Lower lobe of right lung (tissue), 2 donors: ENCODE data around the gene PRKD2. TPM values are rescaled to one million over a fixed set of nuclear protein-coding genes. Genes with fewer than 3 reads are reported as not detected.

Experiments used
- ATAC-seq, 2 donors: fragments of 200-7000 bp; cut with Tn5 transposase; one replicate each; pipeline ENCODE4 v1.9.1; 2020 to 2022; ENCODE audit warnings: mild to moderate bottlenecking in 2 of 2, moderate library complexity in 2 of 2
- DNase-seq: peaks from one replicate; pipeline ENCODE4 v3.0.0-alpha.2; 2020
- H3K27ac ChIP-seq: fragments of 200-600 bp; one replicate; pipeline ENCODE4 v1.8.0; 2022
- H3K27me3 ChIP-seq: fragments of 200-600 bp; one replicate; pipeline ENCODE4 v1.8.0; 2022; ENCODE audit warnings: low read depth
- H3K36me3 ChIP-seq: fragments of 200-600 bp; one replicate; pipeline ENCODE4 v1.8.0; 2022; ENCODE audit warnings: mild to moderate bottlenecking
- H3K4me1 ChIP-seq: fragments of 200-600 bp; one replicate; pipeline ENCODE4 v1.8.0; 2022
- H3K4me3 ChIP-seq: fragments of 200-600 bp; one replicate; pipeline ENCODE4 v1.8.0; 2022; ENCODE audit warnings: mild to moderate bottlenecking
- H3K9me3 ChIP-seq: fragments of 200-600 bp; one replicate; pipeline ENCODE4 v1.8.0; 2022
- intact Hi-C: fragments of 100-400 bp; cut with DNase I; formaldehyde crosslinking; loops from one replicate; pipeline ENCODE4 v1.11.0; 2022
- total RNA-seq: library from RNA; stranded (reverse); fragmentation: NEBNext Ultra II Directional; extraction: Animal tissue kit (Norgen Biotek cat#: 25700); gene quantifications from one replicate; pipeline ENCODE4 v1.2.1, GENCODE V29; 2021
- TF ChIP-seq, protein P1 (sequence below): fragments of 200-600 bp; IDR thresholded peaks from one replicate; pipeline ENCODE4 v1.8.0; 2022; ENCODE audit warnings: antibody characterized with exemption, mild to moderate bottlenecking
- donor health status: DM: no; HTN: yes; CAD: no; lungs with severe emphysema.

Gene PRKD2
- total RNA-seq, 1 donor from 2014 or later = 45.0 TPM

DNA sequence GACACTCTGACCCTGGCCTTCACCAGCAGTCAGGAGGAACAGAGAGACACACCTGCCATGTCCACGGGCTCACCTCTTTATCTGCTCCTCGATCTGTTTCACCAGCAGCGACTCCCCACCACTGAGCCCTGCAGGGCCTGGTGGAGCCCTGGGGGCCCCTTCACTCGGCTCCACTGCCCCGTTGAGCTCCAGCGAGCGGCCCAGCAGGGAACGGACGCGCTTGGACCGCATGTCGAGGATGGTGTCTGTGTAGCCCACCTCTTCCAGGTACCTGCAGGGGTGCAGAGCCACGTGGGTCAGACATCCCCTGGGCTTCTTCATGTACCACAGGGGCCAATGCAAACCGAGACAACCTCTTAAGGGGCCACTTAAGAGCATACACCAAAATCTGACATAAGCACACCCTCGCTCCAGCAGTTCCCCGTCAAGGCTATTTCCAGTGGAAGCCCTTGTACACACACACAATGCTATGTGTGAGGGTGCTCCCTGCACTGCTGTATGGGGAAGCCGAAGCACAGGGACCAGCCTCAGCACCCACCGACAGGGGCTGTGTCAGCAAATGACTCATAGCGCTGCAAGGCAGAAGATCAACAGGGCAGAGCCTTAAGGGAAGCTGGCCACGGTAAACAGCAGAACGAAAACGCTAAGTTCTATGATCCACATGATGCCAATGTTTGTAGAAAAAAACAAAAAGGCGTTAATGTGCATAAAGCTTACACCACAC, 16.2 kb upstream of the PRKD2 start:
- Histone ChIP-seq H3K27ac (peak overlapping the region; percentile 74), H3K4me3 (no peak overlapping the region), H3K36me3 (peaks cover 100% of the 10 kb centered on the region), H3K27me3 (no peaks in the 10 kb centered on the region), H3K4me1 (peaks cover 68% of the 10 kb centered on the region), H3K9me3 (no peaks in the 10 kb centered on the region)
- intact Hi-C loops = no loop called here
- TF ChIP-seq, protein P1, sequence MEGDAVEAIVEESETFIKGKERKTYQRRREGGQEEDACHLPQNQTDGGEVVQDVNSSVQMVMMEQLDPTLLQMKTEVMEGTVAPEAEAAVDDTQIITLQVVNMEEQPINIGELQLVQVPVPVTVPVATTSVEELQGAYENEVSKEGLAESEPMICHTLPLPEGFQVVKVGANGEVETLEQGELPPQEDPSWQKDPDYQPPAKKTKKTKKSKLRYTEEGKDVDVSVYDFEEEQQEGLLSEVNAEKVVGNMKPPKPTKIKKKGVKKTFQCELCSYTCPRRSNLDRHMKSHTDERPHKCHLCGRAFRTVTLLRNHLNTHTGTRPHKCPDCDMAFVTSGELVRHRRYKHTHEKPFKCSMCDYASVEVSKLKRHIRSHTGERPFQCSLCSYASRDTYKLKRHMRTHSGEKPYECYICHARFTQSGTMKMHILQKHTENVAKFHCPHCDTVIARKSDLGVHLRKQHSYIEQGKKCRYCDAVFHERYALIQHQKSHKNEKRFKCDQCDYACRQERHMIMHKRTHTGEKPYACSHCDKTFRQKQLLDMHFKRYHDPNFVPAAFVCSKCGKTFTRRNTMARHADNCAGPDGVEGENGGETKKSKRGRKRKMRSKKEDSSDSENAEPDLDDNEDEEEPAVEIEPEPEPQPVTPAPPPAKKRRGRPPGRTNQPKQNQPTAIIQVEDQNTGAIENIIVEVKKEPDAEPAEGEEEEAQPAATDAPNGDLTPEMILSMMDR = no peak
- ATAC-seq (peak; percentile 46 to 72), DNase-seq (peak; percentile 79)

DNA sequence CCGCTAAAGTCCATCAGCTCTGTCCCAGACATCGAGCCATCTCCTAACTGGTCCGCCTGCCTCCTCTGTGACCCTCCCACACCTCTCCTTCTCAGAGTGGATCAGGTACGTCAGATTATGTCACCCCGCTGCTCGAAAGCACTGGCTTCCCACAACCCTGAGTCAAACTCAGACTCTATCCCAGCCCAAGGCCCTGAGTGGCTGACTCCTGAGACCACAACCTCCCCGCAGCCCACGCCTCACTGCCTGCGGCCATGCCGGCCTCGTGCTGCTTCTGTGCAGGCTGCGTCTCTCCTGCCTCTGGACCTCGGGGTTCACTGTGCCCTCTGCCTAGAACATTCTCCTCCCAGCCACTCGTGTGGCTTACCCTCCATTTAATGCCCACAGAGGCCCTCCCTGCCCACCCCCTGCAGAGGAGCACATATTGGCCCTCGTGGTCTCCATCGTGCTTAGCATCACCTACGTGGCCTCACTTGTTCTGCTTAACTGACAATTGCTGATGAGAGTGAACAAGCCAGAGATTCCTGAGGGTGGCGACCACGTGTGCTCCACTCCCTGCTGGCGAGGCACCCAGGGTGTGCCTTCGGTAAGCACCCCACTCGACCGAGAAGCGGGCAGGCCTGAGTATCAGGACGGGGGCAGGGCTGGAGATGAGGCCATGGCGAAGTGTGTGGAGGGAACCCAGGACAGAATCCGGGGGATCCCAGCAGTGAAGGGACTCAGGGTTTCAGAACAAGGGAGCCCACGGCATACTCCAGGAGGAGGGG, 15.4 kb upstream of the PRKD2 start:
- H3K27me3 ChIP-seq = no peaks in the 10 kb centered on the region
- intact Hi-C loops = no loop called here
- H3K4me1 ChIP-seq = peaks cover 67% of the 10 kb centered on the region
- ATAC-seq (peak; percentile 28 to 31), DNase-seq (no peak)
- no peaks in the 10 kb centered on the region for H3K9me3 ChIP-seq
- peaks cover 100% of the 10 kb centered on the region for H3K36me3 ChIP-seq
- no peak overlapping the region for H3K4me3 ChIP-seq
- peak overlapping the region; percentile 74 for H3K27ac ChIP-seq
- TF ChIP-seq, protein P1 = no peak

DNA sequence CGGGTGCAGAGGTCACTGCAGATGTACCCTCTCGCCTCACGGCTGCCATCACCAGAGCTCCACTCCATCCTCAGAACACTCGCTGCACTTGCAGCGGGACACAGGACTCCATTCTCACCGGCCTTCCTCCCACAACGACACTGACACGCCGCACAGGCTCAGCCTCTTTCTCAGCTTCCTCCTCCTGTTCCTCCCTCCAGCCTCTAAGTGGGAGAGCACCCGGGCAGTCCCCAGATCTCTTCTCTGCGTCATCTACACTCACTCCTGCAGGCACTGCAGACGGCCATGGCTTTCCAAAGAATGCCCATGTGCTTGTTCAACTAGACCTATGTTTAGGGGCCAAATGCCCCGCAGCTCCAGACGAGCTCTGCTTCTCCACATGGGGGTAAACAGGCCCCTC, 14.7 kb upstream of the PRKD2 start:
- H3K9me3 ChIP-seq = no peaks in the 10 kb centered on the region
- TF ChIP-seq, protein P1 = no peak
- ATAC-seq = peak in 1 of 2 donors; percentile 32
- peak overlapping the region; percentile 21 for H3K27ac ChIP-seq
- intact Hi-C loops = no loop called here
- peaks cover 60% of the 10 kb centered on the region for H3K4me1 ChIP-seq
- no peaks in the 10 kb centered on the region for H3K27me3 ChIP-seq
- H3K4me3 ChIP-seq = no peak overlapping the region
- peaks cover 100% of the 10 kb centered on the region for H3K36me3 ChIP-seq
- DNase-seq = no peak

DNA sequence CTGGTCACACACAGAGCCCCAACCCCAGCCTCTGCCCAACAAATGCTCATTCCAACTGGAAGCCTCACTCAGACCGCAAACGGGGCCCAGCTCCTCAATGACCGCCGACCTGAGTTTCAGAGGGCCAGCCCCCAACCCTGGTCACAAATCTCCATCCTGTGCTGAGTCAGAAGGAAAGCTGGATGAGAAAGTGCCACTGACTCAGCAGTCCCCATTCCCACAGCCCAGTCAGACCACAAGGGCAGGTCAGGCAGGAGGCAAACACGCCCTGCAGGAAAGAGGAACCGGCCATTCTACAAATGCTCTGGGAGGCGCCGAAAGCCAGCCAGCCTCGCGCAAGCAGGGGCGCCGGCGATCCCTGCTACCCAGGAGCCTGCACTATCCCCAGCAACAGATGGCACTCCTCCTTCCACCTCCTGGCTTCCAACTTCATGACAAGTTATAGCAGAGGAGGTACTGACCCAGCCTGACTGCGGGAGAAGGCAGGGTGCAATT, 14.1 kb upstream of the PRKD2 start:
- DNase-seq (peak; percentile 78), ATAC-seq (peak; percentile 22 to 63)
- Histone ChIP-seq H3K27me3 (no peaks in the 10 kb centered on the region), H3K4me3 (no peak overlapping the region), H3K36me3 (peaks cover 100% of the 10 kb centered on the region), H3K9me3 (no peaks in the 10 kb centered on the region), H3K4me1 (peaks cover 57% of the 10 kb centered on the region), H3K27ac (peak overlapping the region; percentile 21)
- TF ChIP-seq, protein P1 = no peak
- intact Hi-C loops = no loop called here

DNA sequence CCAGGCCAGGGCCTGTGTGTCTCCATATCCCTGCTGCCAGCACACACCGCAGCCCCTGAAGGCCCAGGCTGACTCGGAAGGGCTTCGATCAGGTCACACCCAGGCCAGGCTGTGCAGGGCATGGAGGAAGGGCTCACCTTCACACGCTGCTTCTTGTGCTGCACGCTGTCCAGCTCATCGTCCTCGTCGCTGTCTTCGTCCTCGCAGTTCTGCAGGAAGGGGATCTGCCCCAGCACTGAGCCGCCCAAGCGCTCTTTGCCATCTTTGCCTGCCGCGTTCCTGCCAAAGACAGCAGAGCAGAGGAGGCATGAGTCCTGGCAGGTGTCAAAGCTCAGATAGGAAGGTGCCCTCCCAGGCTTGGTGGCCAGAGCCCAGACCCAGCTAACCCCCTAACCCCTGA, 13.7 kb upstream of the PRKD2 start:
- Histone ChIP-seq H3K9me3 (no peaks in the 10 kb centered on the region), H3K4me3 (no peak overlapping the region), H3K27ac (no peak overlapping the region), H3K4me1 (peaks cover 54% of the 10 kb centered on the region), H3K27me3 (no peaks in the 10 kb centered on the region), H3K36me3 (peaks cover 100% of the 10 kb centered on the region)
- TF ChIP-seq, protein P1 = no peak
- DNase-seq (no peak), ATAC-seq (no peak)
- intact Hi-C loops = no loop called here
